GM18498 (cell line): ENCODE measurements around the gene CYP4A22.
"Not testable (repeated sequence)": the region's sequence is repeated elsewhere in the genome, so short reads cannot be mapped to it uniquely, and the experiment has no call there.

Experiments
- ATAC-seq: cut with Tn5 transposase; IDR thresholded peaks from one replicate; pipeline ENCODE4 v1.9.1; 2021; ENCODE audit warnings: mild to moderate bottlenecking, moderate library complexity; ENCODE audit not compliant: unreplicated experiment

CYP4A22 gene

GRCh38 chr1:47137198-47137597, at the start of gene CYP4A22:
Gene CYP4A22 (plus strand): TSS chr1:47137441. CDS start chr1:47137486, 45 bp downstream.
- ATAC-seq: no peak

- not testable (repeated sequence) for ATAC-seq
Measured at GRCh38 chr1:47089356-47089755, 47.9 kb upstream of the CYP4A22 start.

GRCh38 chr1:47091476-47091875, 45.8 kb upstream of the CYP4A22 start:
- not testable (repeated sequence) for ATAC-seq

- no peak for ATAC-seq
Measured at GRCh38 chr1:47104816-47105215, 32.4 kb upstream of the CYP4A22 start.

GRCh38 chr1:47106792-47107191, 30.4 kb upstream of the CYP4A22 start:
- ATAC-seq: no peak

- not testable (repeated sequence) for ATAC-seq
Measured at GRCh38 chr1:47107851-47108574, 29.2 kb upstream of the CYP4A22 start.

- not testable (repeated sequence) for ATAC-seq
Measured at GRCh38 chr1:47109482-47109881, 27.8 kb upstream of the CYP4A22 start.

GRCh38 chr1:47113178-47113577, 24.1 kb upstream of the CYP4A22 start:
- no peak for ATAC-seq

GRCh38 chr1:47121039-47121438, 16.2 kb upstream of the CYP4A22 start:
- ATAC-seq: not testable (repeated sequence)

GRCh38 chr1:47124834-47125233, 12.4 kb upstream of the CYP4A22 start:
- not testable (repeated sequence) for ATAC-seq

- ATAC-seq: not testable (repeated sequence)
Measured at GRCh38 chr1:47126997-47127396, 10.2 kb upstream of the CYP4A22 start.

- ATAC-seq: no peak
Measured at GRCh38 chr1:47128221-47128620, 9.0 kb upstream of the CYP4A22 start.

GRCh38 chr1:47128854-47129253, 8.4 kb upstream of the CYP4A22 start:
- not testable (repeated sequence) for ATAC-seq

GRCh38 chr1:47129489-47130230, 7.6 kb upstream of the CYP4A22 start:
- not testable (repeated sequence) for ATAC-seq

- ATAC-seq: not testable (repeated sequence)
Measured at GRCh38 chr1:47132665-47133064, 4.6 kb upstream of the CYP4A22 start.

GRCh38 chr1:47137925-47138615, 829 bp downstream of the CYP4A22 start:
- no peak for ATAC-seq

GRCh38 chr1:47140358-47140757, 3.1 kb downstream of the CYP4A22 start:
- ATAC-seq: not testable (repeated sequence)

GRCh38 chr1:47143654-47144053, 6.4 kb downstream of the CYP4A22 start:
- not testable (repeated sequence) for ATAC-seq

- ATAC-seq: not testable (repeated sequence)
Measured at GRCh38 chr1:47146495-47146894, 9.3 kb downstream of the CYP4A22 start.

- ATAC-seq: no peak
Measured at GRCh38 chr1:47147047-47147785, 10.0 kb downstream of the CYP4A22 start.

GRCh38 chr1:47149162-47149561, 11.9 kb downstream of the CYP4A22 start:
- not testable (repeated sequence) for ATAC-seq
